HG03097 (cell line): ENCODE measurements around the gene POU2AF2.
"Not testable (repeated sequence)": the region's sequence is repeated elsewhere in the genome, so short reads cannot be mapped to it uniquely, and the experiment has no call there.

Source experiments
- ATAC-seq: cut with Tn5 transposase; IDR thresholded peaks from one replicate; pipeline ENCODE4 v1.9.1; 2021; ENCODE audit not compliant: unreplicated experiment, low FRiP score

Gene POU2AF2

GRCh38 chr11:111301004-111301841, 55.7 kb downstream of the POU2AF2 start:
- no peak for ATAC-seq

GRCh38 chr11:111301842-111302118, 56.3 kb downstream of the POU2AF2 start:
- ATAC-seq: no peak

DNA sequence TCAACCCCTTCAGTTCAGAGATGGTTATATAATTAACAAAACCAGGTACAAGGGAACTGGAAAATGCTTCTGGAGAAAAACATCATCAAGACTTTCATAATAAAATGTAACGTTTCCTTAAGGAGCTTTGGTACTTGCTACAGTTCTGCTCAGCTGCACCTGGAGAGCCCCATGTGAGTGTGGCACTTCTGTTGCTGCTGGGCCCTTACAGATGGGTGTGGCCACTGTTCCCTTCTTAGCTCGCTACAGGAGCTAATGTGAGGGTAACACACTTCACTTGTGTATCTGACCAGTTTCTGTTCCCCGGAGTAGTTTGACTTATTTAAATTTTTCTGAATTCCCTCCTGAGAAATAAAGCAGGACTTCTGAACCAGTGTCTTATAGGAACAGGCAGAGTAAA, 56.8 kb downstream of the POU2AF2 start:
- ATAC-seq: no peak

DNA sequence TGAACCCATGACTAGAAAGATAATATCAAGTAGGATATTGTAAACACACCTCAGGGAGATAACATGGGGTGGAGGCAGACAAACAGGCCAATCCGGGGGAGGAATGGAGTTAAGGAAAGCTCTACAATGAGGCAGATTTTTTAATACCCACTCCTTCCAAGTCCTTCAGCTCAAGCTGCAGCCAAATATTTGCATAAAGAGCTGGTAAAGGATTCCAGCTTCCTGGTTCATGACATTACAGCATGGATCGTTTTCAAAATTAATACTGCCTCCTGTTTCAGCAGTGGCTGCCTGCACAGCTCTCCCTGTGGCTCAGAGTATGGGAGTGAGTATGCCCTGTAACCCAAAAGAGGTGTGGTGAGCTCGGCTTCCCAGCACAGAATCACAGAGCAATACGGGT, 57.9 kb downstream of the POU2AF2 start:
- ATAC-seq: no peak

DNA sequence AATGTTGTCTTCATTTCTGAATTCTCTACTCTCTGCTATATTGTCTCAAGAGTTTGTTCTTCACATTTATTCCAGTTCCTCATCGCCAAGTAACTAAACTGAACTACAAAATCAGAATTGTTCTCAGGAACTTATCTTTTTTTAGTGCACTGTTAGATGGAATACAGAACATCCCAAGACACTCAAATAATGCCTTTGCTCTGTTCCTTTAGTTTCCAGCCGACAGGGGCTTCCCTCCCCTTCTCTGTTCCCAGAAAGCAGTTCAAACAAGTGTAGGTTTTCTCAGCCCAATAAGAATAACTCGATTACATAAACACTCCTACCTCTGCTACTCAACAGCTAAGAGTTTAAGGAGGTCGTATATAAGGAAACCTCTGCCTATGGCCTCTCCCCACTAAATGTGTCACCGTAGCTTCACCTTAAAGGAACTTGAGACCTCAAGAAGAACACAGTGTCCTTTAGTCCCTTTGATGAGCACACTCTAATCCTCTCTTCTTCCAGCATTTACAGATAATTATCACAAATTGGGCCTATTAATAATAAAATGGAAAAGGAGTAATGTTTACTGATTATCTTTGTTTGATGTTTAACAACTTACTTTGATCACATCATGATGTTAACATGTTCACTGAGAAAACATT, 59.8 kb downstream of the POU2AF2 start:
- ATAC-seq: no peak

- no peak for ATAC-seq
Observed at GRCh38 chr11:111305876-111306275, 60.4 kb downstream of the POU2AF2 start.

- ATAC-seq: no peak
Observed at GRCh38 chr11:111306321-111306720, 60.8 kb downstream of the POU2AF2 start.

DNA sequence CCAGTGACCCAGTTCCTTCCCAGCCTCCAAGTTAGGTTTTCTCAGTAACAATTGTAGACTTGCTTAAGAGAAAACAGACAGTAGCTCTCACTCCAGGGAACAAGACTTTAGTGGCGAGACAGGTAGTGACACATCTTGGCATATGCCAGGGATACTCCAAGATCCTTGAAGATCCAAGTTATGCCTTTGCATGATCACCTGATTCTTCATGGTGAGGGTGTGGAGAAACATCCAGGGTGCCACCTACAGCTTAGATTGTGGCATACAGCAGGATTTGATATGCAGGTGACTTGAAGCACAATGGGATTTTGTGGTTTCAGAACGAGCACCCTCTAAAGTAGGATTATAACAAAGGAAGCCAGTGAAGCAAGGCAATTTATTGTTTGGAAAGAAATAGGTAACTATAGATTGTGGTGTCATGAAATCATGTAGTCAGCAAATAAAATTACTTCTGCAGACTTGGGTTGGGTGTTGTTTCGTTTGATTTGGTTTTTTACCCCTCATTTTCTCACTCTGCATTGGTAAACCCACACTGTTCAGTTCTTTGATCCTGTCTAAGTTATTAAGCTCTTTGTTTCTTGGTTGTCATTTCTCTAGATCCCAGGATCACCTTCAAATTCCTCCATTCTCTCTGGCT, 62.1 kb downstream of the POU2AF2 start:
- ATAC-seq: no peak

- no peak for ATAC-seq
Observed at GRCh38 chr11:111308140-111308539, 62.6 kb downstream of the POU2AF2 start.

DNA sequence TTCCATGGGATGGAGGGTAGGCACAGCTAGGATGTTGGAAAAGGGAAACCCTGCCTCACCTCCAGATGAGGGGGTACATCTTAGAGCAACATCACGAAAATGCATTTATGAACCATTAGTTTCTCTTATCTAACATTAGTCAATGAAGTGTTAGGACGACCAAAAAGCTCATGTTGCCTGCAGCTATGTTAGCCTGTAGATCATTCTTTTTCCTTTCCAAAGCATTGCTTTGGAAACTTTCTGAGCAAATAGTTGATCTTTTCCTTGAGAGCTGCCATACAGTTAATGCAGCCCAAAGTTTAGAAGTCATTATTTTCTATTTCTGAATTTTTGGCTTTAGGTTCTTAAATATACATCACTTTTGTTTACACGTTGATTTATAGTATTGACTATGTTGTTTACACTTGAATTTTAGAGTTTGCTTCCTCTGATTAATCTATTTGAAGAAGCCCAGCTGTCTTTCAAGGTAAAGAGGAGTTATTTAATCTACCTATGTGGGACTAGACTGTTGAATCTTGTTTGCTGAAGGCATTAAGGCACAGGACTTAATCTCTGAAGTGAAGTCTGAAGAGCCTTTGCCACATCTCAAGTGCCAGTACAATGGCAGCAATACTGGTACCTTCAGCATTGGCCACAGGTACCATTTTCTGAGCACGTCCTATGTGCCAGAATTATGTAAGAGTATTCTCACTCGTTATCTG, 63.8 kb downstream of the POU2AF2 start:
- ATAC-seq: no peak

DNA sequence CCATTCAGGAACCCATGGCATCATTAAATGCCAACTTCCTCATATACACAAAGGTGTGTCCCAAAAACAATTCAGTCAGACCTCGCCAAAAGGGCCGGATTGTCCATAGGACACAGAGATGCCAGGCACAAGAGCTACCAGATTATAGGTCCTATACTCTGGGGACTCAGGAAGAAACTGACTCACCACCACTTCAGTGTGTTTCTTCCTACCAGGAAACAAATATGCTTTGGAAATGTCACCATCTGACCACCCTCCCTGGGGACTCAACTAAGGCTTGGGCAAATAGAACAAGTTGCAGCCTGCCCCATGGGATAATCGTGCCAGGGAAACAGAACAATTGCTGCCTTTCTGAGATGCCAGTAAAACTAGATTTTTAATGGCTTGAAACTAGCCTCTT, 64.6 kb downstream of the POU2AF2 start:
- no peak for ATAC-seq

- no peak for ATAC-seq
Observed at GRCh38 chr11:111310723-111311122, 65.2 kb downstream of the POU2AF2 start.

- ATAC-seq: no peak
Observed at GRCh38 chr11:111312076-111312475, 66.6 kb downstream of the POU2AF2 start.

DNA sequence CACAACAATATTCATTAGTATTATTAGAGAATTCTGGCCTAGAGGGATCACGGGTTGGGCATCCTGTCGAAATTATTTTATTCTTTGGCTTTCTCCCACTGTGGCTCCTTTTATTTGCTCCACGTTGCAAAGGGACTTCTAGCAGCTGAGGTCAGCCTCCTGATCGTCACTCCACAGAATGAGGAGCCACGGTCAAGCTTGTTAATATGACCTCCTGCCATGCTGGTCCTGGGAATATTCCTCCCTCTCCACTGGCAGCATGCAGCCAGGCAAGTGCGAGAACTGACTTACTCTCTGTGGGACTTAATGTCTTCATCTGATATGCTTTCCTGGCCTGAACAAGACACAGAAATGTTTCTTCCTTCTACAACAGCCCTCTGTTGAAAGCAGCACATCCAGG, 73.8 kb downstream of the POU2AF2 start:
- no peak for ATAC-seq

- not testable (repeated sequence) for ATAC-seq
Observed at GRCh38 chr11:111320199-111320598, 74.7 kb downstream of the POU2AF2 start.

- no peak for ATAC-seq
Observed at GRCh38 chr11:111320728-111321568, 75.4 kb downstream of the POU2AF2 start.

- ATAC-seq: no peak
Observed at GRCh38 chr11:111322534-111322933, 77.0 kb downstream of the POU2AF2 start.

DNA sequence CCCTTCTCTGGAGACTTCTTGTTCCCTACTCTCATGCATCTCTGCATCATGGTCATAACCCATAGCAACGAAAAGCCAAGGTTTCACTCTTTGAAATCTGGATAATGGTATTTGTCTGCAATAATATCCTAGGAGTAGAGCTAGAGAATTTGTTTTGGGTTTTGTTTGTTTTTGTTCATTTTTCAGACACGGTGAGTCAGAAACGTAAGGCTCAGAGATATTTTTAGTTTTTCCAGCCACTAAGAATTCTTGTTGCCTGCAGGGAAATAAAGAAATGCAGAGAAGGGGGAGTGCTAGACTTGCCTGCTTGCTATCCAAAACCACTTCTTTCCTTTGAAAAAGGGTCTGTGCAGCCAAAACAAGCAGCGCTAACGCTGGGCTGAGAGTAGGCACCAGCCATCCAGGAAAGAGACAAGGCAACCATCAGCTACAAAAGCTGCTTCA, 78.8 kb downstream of the POU2AF2 start:
- ATAC-seq: no peak

- ATAC-seq: no peak
Observed at GRCh38 chr11:111325259-111325658, 79.7 kb downstream of the POU2AF2 start.

DNA sequence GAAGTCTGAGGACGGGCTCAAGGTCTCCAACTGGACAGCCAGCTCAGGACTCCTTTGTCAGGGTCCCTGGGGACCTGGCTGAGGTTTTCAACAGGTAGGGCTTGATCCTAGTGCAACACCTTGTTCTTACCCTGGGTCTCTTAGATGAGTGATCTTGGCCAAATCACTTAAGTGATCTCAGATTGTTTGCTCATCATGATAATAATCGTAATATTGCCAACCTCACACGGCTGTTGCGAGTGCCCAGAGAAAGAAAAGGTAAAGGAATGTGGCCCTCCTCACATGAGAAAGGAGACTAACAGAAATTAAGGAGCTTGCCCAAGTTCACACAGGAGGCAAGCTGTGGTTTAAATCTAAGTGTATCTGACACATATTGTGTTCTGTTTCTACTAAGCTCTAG, 81.3 kb downstream of the POU2AF2 start:
- ATAC-seq: no peak
